PC-3 (cell line): ENCODE results near the gene MECR. TPM values are rescaled to one million over a fixed set of nuclear protein-coding genes. Genes with fewer than 3 reads are reported as not detected.

Source experiments
- ATAC-seq: fragments of 200-7000 bp; cut with Tn5 transposase; 2 replicates; pipeline ENCODE4 v1.9.1; 2020; ENCODE audit warnings: mild to moderate bottlenecking, moderate library complexity
- BruUV-seq: library from RNA; stranded (reverse); fragments of 400-500 nt; replicated peaks from 2 replicates; lab custom pipeline; 2021; lab: Mats Ljungman, UMichigan
- CTCF ChIA-PET: fragments of 300-600 bp; sonication (Branson Sonifier 250); formaldehyde crosslinking; loops from one replicate; lab custom pipeline; 2022; ENCODE audit warnings: antibody characterized with exemption; lab: Charles Lee
- POLR2A ChIA-PET: fragments of 300-600 bp; sonication (Branson Sonifier 250); formaldehyde crosslinking; loops from one replicate; lab custom pipeline; 2022; ENCODE audit warnings: antibody characterized with exemption; ENCODE audit not compliant: unreplicated experiment; lab: Charles Lee
- DNase-seq: peaks from one replicate; pipeline ENCODE4 v3.0.0-alpha.2; 2015
- H2AFZ ChIP-seq: fragments of 300-600 bp; sonication (generic); 2 replicates; pipeline ENCODE4 v1.6.0; 2016; ENCODE audit warnings: antibody characterized with exemption, low read length
- H3F3A ChIP-seq: fragments of 300-600 bp; sonication (generic); one replicate; pipeline ENCODE4 v1.6.0; 2017; ENCODE audit warnings: antibody characterized with exemption, low read length, control low read depth, mild to moderate bottlenecking; ENCODE audit not compliant: unreplicated experiment
- H3K27ac ChIP-seq: fragments of 300-600 bp; sonication (generic); 2 replicates; pipeline ENCODE4 v1.5.1; 2016; ENCODE audit warnings: mild to moderate bottlenecking, low read length
- H3K27me3 ChIP-seq: fragments of 300-600 bp; sonication (generic); 2 replicates; pipeline ENCODE4 v1.6.1; 2016; ENCODE audit warnings: low read length, mixed read lengths
- H3K36me3 ChIP-seq: fragments of 300-600 bp; sonication (generic); 2 replicates; pipeline ENCODE4 v1.6.1; 2016; ENCODE audit warnings: low read depth, mixed run types, low read length, mixed read lengths
- H3K4me1 ChIP-seq: fragments of 300-600 bp; sonication (generic); 2 replicates; pipeline ENCODE4 v1.5.1; 2016; ENCODE audit warnings: low read length; ENCODE audit not compliant: insufficient read depth
- H3K4me2 ChIP-seq: fragments of 300-600 bp; sonication (generic); 2 replicates; pipeline ENCODE4 v1.6.0; 2016; ENCODE audit warnings: low read length
- H3K4me3 ChIP-seq: fragments of 300-600 bp; sonication (generic); 2 replicates; pipeline ENCODE4 v1.5.1; 2016; ENCODE audit warnings: mild to moderate bottlenecking, low read length, mixed read lengths
- H3K79me2 ChIP-seq: fragments of 300-600 bp; sonication (generic); 2 replicates; pipeline ENCODE4 v1.6.1; 2017; ENCODE audit warnings: low read length, mixed read lengths
- H3K9ac ChIP-seq: fragments of 300-600 bp; sonication (generic); 2 replicates; pipeline ENCODE4 v1.6.0; 2016; ENCODE audit warnings: mild to moderate bottlenecking, low read length
- H3K9me2 ChIP-seq: fragments of 300-600 bp; sonication (generic); replicated peaks from 2 replicates; pipeline ENCODE4 v1.6.1; 2016; ENCODE audit warnings: mixed run types, low read length, mixed read lengths
- H3K9me3 ChIP-seq: fragments of 300-600 bp; sonication (generic); 2 replicates; pipeline ENCODE4 v1.6.1; 2016; ENCODE audit warnings: low read length, mixed read lengths
- H4K20me1 ChIP-seq: fragments of 300-600 bp; sonication (generic); 2 replicates; pipeline ENCODE4 v1.6.1; 2016; ENCODE audit warnings: low read length, mixed read lengths
- EZH2 ChIP-seq: fragments of 300-600 bp; sonication (generic); IDR thresholded peaks from one replicate; pipeline ENCODE4 v1.6.1; 2017; ENCODE audit warnings: antibody characterized with exemption, mild to moderate bottlenecking, low read length; ENCODE audit not compliant: unreplicated experiment
- EZH2phosphoT487 ChIP-seq: fragments of 300-600 bp; sonication (generic); IDR thresholded peaks from 2 replicates; pipeline ENCODE4 v1.6.1; 2018; ENCODE audit warnings: mild to moderate bottlenecking, antibody characterized with exemption, low read length, borderline replicate concordance
- intact Hi-C: fragments of 100-400 bp; cut with micrococcal nuclease; formaldehyde crosslinking; loops from 2 replicates; pipeline ENCODE4 v1.9.0; 2023
- total RNA-seq: library from RNA; depleted of rRNA; stranded (reverse); fragments of >200 nt; gene quantifications from 2 replicates; pipeline ENCODE4 v1.2.3, GENCODE V29; 2014
- TF ChIP-seq, protein P1 (sequence below): fragments of 300-600 bp; sonication (generic); conservative IDR thresholded peaks from 2 replicates; pipeline ENCODE4 v1.5.1; 2017; ENCODE audit warnings: antibody characterized with exemption, low read depth, mild to moderate bottlenecking, low read length

The MECR gene
- total RNA-seq, 1 experiment from 2014 or later = 30.5 TPM

- no peak for TF ChIP-seq EZH2
- TF ChIP-seq EZH2phosphoT487 = no peak
- TF ChIP-seq, protein P1, sequence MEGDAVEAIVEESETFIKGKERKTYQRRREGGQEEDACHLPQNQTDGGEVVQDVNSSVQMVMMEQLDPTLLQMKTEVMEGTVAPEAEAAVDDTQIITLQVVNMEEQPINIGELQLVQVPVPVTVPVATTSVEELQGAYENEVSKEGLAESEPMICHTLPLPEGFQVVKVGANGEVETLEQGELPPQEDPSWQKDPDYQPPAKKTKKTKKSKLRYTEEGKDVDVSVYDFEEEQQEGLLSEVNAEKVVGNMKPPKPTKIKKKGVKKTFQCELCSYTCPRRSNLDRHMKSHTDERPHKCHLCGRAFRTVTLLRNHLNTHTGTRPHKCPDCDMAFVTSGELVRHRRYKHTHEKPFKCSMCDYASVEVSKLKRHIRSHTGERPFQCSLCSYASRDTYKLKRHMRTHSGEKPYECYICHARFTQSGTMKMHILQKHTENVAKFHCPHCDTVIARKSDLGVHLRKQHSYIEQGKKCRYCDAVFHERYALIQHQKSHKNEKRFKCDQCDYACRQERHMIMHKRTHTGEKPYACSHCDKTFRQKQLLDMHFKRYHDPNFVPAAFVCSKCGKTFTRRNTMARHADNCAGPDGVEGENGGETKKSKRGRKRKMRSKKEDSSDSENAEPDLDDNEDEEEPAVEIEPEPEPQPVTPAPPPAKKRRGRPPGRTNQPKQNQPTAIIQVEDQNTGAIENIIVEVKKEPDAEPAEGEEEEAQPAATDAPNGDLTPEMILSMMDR = no peak
- Histone ChIP-seq H3K4me1 (no peaks in the 10 kb centered on the region), H4K20me1 (no peaks in the 10 kb centered on the region), H3K4me2 (no peak overlapping the region), H3K27me3 (no peaks in the 10 kb centered on the region), H3K79me2 (no peaks in the 10 kb centered on the region), H3K27ac (no peak overlapping the region), H3K9me3 (no peaks in the 10 kb centered on the region), H3K36me3 (peaks cover 24% of the 10 kb centered on the region), H3K9me2 (no peaks in the 10 kb centered on the region), H2AFZ (no peak overlapping the region), H3F3A (no peaks in the 10 kb centered on the region), H3K9ac (no peak overlapping the region), H3K4me3 (no peak overlapping the region)
- intact Hi-C loops = no loop called here
- no peak for DNase-seq
- ChIA-PET POLR2A (no interaction called here), CTCF (no interaction called here)
- BruUV-seq = no TSS peak
- peak; percentile 70; the same call in 1 of the 2 replicates for ATAC-seq
Measured at GRCh38 chr1:29210278-29211085, 20.3 kb downstream of the MECR start.

- no peak for ATAC-seq
- no TSS peak for BruUV-seq
- CTCF ChIA-PET = no interaction called here
Measured at GRCh38 chr1:29209173-29209572, 21.6 kb downstream of the MECR start.

More at GRCh38 chr1:29209173-29209572, 21.6 kb downstream of the MECR start:
- TF ChIP-seq EZH2 = no peak
- TF ChIP-seq, protein P1 = no peak
- TF ChIP-seq EZH2phosphoT487 = no peak
- DNase-seq = no peak
- Histone ChIP-seq H3K4me3 (no peak overlapping the region), H2AFZ (no peak overlapping the region), H3K9me3 (no peaks in the 10 kb centered on the region), H3K4me2 (no peak overlapping the region), H3K79me2 (no peaks in the 10 kb centered on the region), H4K20me1 (no peaks in the 10 kb centered on the region), H3F3A (no peaks in the 10 kb centered on the region), H3K27ac (no peak overlapping the region), H3K27me3 (no peaks in the 10 kb centered on the region), H3K4me1 (no peaks in the 10 kb centered on the region), H3K9me2 (no peaks in the 10 kb centered on the region), H3K9ac (no peak overlapping the region), H3K36me3 (peaks cover 16% of the 10 kb centered on the region; the same call in 1 of the 2 replicates)
- intact Hi-C loops = no loop called here
- POLR2A ChIA-PET = interaction anchor here (0.5 kb wide), 1 partner anchor 27 kb away, joined by 3 read pairs; the partner anchor contains the start of gene SRSF4
